Measurements from ENCODE around the gene KLF7.

The KLF7 gene

DNA sequence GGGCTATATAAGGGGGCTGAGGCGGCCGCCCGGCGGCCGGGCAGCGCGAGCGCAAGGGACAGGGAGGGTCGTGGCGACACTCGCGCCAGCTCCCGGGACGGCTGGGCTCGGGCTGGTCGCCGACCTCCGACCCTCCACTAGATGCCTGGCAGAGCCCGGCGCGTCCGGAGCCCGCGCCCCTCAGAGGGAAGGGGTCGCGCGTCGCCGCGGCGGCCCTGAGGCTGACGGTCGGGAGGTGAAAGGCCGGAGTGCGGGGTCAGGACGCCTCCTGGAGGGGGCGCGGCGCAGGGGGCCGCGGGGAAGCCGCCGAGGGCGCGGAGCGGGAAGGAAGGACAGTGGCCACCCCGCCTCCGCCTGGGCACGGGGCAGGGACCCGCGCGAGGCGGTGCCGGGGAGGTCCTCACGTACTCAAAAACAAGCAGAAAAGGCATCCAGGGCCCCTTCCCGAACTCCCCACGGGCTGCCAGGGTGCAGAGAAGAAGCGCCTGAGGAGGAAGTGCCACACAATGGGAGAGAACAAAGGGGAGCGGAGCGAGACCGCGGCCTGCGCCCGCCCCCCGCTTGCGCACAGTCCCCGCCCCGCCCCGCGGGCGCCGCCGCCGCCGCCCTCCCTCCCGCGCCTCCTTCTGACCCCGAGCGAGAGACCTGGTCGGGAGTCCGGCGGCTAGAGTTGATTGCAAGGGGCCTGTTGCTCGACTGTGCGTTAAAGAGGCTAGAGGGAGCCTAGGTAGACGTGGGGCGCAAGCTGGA lies 776 bp upstream of the KLF7 start:
- peak; percentile 47 for DNase-seq (ENCODE audit: low spot score)

DNA sequence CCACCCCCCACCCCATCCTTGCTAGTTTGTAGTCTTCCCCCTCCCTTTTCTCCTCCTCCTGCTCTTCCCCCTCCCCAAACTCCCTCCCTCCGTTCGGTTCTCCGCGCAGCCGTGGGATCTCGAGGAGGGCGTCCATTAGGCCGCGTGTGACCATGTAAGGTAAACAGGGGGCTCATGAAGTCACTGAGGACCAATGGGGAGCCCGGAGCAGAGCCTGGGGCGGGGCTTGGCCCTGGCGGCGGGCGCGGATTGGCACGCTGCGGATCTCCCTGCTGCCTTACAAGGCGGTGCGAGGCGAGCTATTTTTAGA lies 246 bp upstream of the KLF7 start:
- DNase-seq (ENCODE audit: low spot score) = peak; percentile 92

DNA sequence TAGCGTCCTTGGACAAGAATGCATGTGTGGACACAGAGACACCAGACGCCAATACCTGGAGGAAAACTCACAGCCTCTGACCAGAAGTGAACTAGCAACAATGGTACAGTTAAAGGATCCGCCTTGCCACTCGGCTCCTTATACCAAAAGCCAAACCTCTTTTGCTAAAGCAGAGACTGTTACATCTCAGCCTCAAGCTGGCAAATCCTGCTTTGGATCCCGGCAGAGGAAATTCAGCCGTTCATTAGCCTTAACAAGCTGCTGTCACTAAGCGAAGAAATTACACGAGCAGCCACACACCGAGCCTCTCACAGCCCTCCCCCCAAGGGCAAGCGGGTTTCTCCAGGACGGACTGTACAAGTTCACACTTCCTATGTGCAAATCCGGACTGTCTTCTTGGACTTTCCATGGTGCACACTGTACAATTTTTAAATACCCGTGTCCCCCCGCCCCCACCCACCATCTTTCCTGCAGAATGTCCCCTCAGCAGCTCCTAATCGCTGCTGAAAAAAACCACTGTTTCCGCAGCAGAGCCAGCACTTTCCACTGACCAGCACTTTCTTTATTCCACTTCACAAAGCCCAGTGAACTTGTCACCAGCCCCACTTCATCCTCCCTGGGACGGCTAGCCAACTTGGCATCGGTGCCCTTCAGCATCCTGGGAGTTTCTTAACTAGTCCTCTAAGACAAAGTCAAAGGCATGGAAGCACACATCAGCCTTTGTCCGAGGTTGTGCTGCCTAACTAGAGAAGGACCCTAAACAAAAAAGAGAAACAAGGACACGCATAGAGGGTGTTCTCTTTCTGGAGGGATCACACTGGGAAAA lies 1.5 kb downstream of the KLF7 start:
- no peak for DNase-seq (ENCODE audit: low spot score)

DNA sequence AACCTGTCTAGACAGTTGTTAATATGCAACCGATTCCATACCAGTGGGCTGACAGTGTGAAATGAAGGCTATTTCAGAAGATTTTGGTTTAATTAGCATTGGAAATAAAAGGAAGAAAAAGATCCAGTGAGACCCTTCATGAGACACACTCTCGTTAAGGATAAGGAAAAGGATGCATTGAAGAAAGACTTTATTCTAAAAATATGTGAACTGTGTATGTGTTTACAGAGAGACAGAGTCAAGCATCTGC lies 2.1 kb downstream of the KLF7 start:
- no peak for DNase-seq (ENCODE audit: low spot score)

DNA sequence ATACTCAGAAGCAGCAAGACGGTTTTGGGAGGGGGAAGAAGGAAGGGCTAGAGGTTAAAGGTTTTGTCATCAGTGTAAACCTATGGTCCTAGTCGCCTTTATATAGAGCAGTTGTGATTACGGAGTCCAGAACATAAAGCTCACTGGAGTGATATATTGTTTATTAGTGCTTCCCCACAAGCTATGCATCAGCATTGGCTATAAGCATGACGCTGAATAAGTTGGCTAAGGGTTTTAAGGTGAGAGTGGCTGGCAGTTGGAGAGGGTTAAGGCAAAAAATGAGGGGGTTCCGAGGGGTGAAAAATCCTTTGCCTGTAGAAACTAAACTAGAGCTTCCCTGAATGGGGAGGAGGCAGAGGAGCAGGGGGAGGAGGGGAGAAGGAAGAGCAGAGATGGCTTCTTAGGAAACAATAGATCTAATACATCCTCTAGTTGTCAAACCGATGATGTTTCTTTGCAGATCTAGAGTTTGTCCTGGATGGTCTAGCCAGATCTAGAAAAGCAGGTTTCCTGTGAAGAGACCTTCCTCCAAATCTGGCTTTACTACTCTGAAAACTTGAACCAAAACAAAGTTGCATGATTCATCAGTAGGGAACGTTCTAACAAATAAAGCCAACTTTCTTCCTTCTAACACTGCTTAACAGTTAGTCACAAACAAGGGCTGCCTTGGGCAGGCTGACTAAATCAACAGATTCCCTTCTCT lies 2.5 kb downstream of the KLF7 start:
- DNase-seq (ENCODE audit: low spot score) = peak; percentile 73

DNA sequence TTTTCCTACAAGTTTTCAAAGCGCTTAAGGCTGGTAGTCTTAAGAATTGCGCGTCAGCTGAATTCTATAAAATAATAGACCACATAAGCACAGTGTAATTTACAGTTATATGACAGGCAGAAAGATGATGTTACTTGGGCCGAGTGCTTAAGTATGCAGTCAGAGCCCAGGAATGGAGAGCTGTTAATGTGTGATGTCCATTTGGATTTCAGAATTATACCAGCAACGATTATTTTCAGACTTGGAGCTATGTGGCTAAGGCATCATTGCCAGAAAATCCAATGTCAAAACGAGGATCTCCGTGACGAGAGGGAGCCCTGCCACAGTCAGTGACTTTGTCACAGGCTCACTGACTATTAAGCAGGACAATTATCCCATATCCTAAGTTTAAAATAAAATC lies 3.4 kb downstream of the KLF7 start:
- no peak for DNase-seq (ENCODE audit: low spot score)

DNA sequence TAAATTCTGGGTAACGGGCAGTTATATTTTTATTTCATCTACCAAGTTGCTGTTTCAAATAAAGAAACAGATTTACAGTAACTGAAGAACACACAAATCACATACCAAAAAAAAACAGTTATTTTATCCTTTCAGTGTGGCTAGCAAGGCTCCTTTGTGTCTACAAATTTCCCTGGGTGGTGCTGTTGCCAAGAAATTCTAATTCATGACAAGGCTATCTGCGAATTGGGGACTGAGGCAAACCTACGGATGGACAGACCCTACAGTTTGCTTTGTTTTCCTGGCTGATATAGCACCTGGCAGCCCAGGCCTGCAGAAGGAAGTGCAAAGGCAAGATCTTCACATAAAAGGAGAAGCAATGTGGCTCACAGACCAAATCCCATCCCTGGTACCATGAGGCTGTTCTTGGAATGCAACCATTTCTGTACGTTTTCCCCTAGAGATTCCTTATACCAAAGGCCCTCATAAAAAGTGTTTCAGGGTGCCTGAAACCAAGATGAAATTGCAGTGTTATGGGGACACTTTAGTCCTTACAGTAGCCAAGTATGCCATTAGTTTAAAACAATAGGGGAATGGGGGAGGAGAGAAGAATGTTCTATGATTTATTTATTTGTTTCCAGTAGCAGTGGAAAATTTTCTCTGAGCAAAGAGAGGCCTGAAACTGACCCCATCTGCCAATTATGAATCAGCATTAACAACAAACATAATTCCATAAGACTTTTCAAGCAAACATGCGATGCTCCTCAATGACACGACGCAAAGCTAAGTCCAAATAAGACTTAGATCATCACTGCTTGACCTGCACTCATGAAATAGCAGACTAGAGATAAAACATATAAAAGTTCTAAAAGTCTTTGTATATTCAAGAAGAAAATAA lies 4.3 kb downstream of the KLF7 start:
- no peak for DNase-seq (ENCODE audit: low spot score)

DNA sequence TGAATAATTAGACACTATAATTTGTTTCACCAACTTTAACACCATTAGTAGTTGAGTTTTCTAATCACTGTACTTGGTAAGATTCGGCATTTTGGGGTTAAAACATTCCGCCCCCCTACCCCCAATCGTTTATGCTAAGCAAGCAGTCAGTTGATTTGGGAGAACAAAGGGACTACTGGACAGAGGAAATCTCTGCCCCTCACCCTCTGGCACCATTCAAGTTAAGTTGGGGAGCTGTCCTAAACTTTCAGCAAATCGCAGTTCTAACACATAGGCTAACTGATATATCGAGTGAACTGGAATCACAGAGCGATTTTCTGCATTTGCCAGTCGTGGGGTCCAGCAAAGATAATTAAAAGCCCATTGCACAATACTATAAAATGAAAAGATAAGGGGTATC lies 5.6 kb downstream of the KLF7 start:
- DNase-seq (ENCODE audit: low spot score) = no peak

DNA sequence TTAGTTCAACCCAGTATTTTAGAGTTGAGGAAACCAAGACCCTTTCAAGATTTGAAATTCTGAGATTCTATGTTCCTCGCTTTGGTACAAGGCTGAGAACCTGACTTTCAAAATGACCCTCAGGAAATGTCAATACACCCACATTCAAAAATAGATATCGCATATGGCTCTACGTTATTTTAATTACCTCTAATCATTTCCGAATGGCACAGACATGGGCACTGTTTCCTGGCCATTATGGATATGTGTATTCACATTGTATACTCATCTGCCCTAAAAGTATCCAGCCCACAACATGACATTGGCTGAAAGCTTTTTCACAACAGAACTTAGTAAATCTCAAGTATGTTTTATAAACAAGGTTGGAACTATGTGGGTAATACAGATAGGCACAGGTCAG lies 6.7 kb downstream of the KLF7 start:
- DNase-seq (ENCODE audit: low spot score) = no peak

DNA sequence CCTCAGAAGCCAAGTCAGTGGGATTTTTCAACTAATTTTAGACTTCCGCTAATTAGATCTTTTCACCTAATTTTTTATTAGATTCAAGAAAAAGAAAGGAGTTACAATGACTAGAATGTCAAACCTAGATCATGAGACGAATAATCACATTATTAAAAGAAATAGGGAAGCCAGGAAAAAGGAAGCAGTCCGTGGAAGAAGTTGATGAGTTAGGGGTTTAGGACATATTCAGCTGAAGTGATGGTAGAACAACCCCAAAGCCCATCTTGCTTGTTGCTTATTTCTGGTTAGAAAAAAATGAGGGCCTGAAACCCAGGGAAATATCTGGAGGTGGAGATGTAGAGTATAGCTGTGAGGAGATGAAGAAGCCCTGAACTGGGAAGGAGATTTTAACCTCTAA lies 8.0 kb downstream of the KLF7 start:
- DNase-seq (ENCODE audit: low spot score) = no peak

DNA sequence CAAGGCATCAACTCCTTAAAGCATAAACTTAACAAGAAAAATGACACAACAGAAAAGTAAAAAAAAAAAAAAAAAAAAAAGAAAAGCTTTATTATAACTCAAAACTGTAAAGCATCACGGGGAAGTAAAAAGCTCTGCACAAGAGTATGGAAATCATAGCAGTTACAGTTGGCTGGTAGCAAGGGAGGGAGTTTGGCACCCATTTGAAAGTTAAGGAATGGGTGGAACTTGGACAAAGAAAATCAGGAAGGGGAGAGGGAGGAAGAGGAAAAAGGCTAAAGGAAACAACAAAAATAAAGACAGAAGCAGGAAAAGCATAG lies 8.6 kb downstream of the KLF7 start:
- DNase-seq (ENCODE audit: low spot score) = no peak

DNA sequence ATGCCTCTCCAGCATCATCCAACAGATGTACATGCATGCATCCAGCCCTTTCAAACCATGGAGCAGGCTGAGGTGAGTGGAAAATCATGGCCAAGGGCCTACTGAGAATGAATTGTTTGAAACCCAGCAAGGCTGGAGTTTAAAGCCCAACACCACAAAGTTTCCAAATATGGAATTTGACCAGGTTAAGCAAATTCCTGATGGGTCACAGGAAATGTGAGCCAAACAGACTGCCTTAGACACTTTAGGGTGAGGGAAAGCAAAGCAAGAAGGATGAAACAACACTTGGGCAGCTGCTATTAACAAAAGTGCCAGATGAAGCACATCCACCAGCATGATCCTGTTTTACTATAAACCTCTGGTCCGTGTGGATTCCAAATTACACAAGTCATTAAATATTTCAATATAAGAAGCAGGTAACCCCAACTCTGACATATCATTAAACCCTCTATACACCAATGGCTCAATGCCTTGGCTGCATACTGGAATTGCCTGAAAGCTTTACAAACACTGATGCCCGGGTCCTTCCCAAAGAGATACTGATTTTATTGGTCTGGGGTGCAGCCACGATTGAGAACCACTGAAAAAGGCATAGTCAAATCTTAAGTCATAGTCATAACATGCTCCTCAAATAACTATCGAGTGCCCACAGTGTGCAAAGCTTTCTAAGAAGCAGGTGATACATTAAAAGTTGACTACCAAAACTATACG lies 9.1 kb downstream of the KLF7 start:
- DNase-seq (ENCODE audit: low spot score) = no peak

DNA sequence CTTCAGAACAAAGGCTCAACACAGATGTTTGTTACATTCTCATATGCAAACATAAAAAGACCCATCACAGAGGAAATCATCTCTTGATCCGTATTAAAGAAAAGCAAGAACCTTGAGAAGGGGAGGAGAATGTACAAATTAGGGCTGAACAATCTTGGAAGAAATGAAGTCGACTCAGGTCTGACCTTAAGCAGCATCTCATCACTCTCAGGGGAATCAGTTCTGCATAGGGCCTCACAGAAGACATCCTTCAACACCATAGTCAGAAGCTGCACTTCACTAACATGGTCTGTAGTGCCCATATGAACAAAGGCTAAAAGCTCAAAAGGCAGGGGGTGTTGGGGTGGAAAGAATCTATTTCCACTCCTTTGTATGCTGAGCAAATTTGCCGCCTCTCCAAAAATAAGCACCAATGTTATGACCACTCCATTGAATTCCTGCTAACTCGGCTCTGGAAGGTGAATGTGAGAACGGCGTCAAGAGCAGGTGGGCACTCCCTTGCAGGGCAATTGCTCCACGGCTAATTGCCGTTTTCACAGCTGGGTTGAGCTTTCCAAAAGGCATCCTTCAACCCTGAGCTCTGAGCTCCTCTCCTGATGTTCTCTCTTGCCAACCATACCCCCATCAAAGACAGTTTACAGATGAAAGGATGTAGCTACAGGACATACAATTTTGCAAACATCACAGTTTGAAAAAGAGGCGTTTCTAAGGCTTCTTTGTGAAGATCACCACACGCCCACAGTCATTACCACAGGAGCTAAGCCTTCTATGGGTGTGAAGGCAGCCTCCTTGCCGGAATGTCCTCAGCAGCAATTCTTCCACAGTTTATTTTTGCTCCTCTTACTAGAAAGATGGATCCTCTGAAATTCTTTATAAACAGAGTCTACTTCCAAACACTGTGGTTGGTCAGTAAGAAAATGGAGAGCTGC lies 10.0 kb downstream of the KLF7 start:
- DNase-seq (ENCODE audit: low spot score) = no peak

DNA sequence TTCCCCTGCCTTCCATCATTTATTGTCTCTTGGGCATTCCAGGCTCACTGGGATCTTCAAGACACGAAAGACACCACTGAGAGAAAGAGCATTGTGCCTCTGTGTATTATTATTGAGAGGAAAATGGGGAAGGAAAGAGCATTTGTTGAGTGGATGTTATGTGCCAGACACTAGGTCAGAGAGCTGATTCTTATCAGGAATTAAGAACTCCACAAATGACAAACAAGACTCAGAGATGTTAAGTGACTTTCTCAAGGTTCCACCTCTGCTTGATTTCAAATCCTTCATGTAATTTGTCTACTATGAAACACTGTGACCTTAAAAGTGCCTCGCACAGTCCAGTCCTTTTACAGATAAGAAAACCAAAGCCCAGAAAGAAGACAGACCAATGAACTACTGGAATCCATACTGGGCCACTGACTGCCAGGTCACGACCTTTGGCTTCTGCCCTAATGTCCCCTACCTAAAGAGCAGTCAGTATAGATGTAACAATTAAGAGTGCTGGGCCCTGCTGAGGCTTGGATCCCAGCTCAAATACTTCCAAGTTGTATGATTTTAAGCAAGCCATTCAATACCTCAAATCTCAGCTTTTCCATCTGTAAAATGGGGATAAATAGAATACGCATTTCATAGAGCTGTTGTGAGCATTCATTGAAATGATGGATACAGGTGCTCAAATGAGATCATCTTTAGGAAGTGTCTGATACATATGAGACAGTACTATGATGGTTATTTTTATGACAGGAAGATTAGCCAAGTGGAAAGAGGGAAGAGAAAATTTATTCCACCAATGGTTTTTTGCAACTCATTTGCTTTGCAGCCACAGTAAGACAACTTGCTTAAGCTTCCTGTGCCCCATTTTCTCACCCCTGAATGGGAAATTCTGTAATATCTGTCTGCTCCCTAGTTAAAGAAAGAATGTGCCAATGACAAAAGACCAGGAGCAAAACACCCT lies 10.9 kb downstream of the KLF7 start:
- no peak for DNase-seq (ENCODE audit: low spot score)

DNA sequence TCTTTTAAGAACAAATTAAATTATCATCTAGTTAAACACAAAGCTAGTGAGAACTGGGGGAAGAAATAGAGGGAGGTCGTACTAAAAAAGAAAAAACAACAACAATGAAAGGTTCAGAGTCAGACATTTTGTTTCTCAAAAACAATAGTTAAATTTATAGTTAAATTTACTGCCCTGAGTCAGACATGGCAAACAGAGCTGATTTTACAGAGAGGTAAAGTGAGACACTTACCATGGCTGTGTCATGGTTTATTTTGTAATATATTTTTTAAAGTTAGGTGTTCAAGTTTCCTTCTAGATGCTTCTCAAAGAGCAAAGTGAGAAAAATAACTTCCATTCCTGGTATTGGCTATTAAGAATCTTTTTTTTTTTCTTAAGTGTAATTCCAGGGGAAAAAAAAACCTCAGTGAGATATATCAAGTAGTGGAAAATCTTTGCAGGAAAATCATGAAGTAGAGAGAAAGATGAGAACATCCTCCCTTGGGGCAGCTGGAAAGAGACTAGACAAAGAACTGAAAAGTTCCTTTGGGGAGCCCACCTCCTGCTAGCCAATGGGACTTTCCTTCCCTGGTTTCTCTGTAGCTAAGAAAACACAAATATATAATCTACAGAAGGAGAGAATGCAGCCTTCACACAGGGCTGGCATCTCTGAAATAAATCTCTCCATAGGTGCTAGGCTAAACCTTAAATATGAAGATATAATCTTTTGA lies 12.3 kb downstream of the KLF7 start:
- DNase-seq (ENCODE audit: low spot score) = no peak

DNA sequence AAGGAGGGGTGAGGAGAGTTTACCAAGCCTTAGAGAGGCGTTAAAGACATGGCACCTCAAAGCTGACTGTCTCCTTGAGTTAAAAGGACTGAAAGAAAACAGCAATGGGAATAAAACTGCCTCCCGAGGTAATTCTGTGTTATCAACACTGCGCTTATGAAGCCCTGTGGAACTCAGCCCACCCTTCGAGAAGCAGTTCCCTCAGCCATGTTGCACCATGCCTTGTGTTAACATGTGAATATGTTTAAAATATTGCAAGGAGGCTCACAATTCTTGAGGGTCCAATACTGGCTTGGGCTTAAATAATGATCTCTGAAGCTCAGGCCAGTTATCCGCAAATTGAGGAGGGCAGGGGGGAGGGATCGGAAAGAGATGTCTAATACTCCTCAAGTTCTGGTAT lies 14.7 kb downstream of the KLF7 start:
- DNase-seq (ENCODE audit: low spot score) = no peak

DNA sequence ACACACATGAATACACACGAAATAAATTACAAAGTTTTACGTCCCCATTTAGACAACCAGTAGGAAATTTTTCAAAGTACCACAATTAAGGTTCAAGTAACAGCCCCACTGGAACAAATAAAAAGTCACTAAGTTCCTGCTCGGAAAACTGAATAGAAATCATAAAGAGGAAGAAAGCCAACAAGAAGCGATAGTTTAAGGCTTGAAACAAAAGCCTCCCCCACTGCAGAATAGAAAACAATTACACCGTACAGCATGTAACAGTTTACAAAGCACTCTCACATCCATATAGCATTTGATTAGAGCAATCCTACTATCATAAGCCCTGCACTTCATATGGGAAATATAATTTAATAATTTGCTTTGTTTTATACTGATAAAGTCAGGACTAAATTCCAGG lies 15.5 kb downstream of the KLF7 start:
- no peak for DNase-seq (ENCODE audit: low spot score)

DNA sequence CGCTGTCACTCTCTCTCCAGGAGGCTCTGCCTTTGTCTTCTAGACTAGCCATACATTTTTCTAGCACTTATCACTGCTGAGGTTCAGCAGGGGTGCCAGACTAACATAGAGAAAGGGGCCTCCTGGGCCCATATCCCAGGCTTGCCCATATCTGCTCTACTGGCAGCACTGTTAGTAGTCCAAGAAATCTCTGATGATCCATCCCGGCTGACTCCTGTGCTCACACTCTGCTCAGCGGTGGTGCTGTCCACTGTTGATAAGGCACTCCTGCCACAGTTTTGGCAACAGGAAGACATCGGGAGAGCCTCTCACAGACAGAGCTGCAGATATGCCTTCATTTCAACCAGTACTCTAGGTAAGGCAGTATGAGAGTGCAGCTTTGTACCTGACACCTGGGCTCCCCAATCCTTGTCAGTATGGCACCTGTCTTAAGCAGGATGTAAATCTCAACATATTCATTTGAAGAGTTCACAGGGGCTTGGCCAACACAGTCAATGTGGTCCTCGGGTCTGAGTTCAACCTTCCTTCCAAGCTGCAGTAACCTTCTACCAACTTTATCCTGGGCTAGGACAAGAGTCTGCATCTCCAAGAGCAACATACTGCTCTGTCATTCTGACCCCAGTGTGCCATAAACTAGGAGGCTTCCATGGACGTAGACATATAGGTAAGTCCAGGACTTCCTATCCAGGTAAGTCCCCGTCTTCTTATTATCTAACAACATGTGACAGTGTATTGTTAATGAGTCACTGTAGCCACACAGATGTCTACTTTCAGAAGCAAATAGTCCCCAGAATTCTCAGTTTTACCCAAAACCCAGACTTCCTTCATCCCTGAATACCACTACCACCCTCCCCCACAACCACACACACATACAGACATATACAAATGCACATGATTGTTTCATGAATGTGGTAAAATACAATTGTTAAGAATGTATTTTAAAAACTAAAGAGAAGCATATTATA lies 16.2 kb downstream of the KLF7 start:
- no peak for DNase-seq (ENCODE audit: low spot score)
